GM12878 (cell line): ENCODE measurements around the gene NPLOC4. TPM values are rescaled to one million over a fixed set of nuclear protein-coding genes. Genes with fewer than 3 reads are reported as not detected.

Experiments used
- ATAC-seq: fragments of 200-7000 bp; cut with Tn5 transposase; 3 replicates; pipeline ENCODE4 v1.9.1; 2020; ENCODE audit warnings: mild to moderate bottlenecking, moderate library complexity
- BruUV-seq: library from RNA; stranded (reverse); fragments of 400-500 nt; replicated peaks from 2 replicates; lab custom pipeline; 2021; lab: Mats Ljungman, UMichigan
- CTCF ChIA-PET: fragments of 300-600 bp; sonication (Branson Sonifier 250); formaldehyde crosslinking; extraction: SDS; loops from one replicate; lab custom pipeline; 2021; ENCODE audit warnings: inconsistent platforms; lab: Yijun Ruan, JAX
- POLR2A ChIA-PET: fragments of 350-600 bp; formaldehyde crosslinking; extraction: SDS; loops from one replicate; lab custom pipeline; 2021; ENCODE audit warnings: inconsistent platforms; lab: Charles Lee
- RAD21 ChIA-PET: fragments of 300-600 bp; sonication (Branson Sonifier 250); formaldehyde crosslinking; loops from one replicate; lab custom pipeline; 2023; ENCODE audit warnings: antibody characterized with exemption; ENCODE audit not compliant: unreplicated experiment; lab: Charles Lee
- SMC1A ChIA-PET: fragments of 300-600 bp; sonication (Branson Sonifier 250); formaldehyde crosslinking; loops from one replicate; lab custom pipeline; 2023; ENCODE audit not compliant: unreplicated experiment, uncharacterized antibody; lab: Charles Lee
- DNase-seq: peaks from one replicate; pipeline ENCODE4 v3.0.0-alpha.2; 2011; ENCODE audit warnings: low read depth, low spot score
- FAIRE-seq: peaks from 3 replicates; lab custom pipeline; 2011; peaks lifted over from hg19 to GRCh38; lab: Jason Lieb, UNC
- H2AFZ ChIP-seq: 2 replicates; pipeline ENCODE4 v1.6.0; 2011; ENCODE audit warnings: low read depth, low read length, control low read depth; ENCODE audit not compliant: control insufficient read depth
- H3K27ac ChIP-seq: 2 replicates; pipeline ENCODE4 v1.5.1; 2011; ENCODE audit warnings: control low read depth; ENCODE audit not compliant: control insufficient read depth, insufficient read depth
- H3K27me3 ChIP-seq, 2 experiments: replicated peaks in 1 of 2; 2 replicates each; pipeline versions ENCODE4 v1.6.0 to v1.6.1; 2011; ENCODE audit warnings: low read length in 1 of 2; ENCODE audit not compliant: control insufficient read depth in 2 of 2, insufficient read depth in 2 of 2
- H3K36me3 ChIP-seq, 2 experiments: 2 replicates each; pipeline ENCODE4 v1.5.1; 2011; ENCODE audit warnings: low read length in 1 of 2; ENCODE audit not compliant: control insufficient read depth in 2 of 2, insufficient read depth in 2 of 2
- H3K4me1 ChIP-seq: 2 replicates; pipeline ENCODE4 v1.6.1; 2011; ENCODE audit warnings: mild to moderate bottlenecking, low read length, moderate library complexity, mixed read lengths; ENCODE audit not compliant: control insufficient read depth, insufficient read depth
- H3K4me2 ChIP-seq: 2 replicates; pipeline ENCODE4 v1.6.0; 2011; ENCODE audit warnings: control low read depth; ENCODE audit not compliant: control insufficient read depth, insufficient read depth
- H3K4me3 ChIP-seq: fragments of 200-600 bp; sonication (generic); 2 replicates; pipeline ENCODE4 v1.5.1; 2016
- H3K79me2 ChIP-seq: 2 replicates; pipeline ENCODE4 v1.6.0; 2011; ENCODE audit warnings: low read length; ENCODE audit not compliant: control insufficient read depth, insufficient read depth
- H3K9ac ChIP-seq: 2 replicates; pipeline ENCODE4 v1.8.0; 2011; ENCODE audit warnings: low read length, control low read depth, mixed read lengths; ENCODE audit not compliant: control insufficient read depth, insufficient read depth
- H3K9me3 ChIP-seq: replicated peaks from 3 replicates; pipeline ENCODE4 v1.5.1; 2011; ENCODE audit warnings: mild to moderate bottlenecking, low read length; ENCODE audit not compliant: control insufficient read depth, insufficient read depth
- H4K20me1 ChIP-seq: 2 replicates; pipeline ENCODE4 v1.6.0; 2011; ENCODE audit not compliant: control insufficient read depth, insufficient read depth
- BHLHE40 ChIP-seq, 2 experiments: fragments of 450-650 bp in 1 of 2; IDR thresholded peaks; 2 replicates each; pipeline ENCODE4 v1.6.1; 2011 to 2017; ENCODE audit warnings: low read depth in 2 of 2, borderline replicate concordance in 1 of 2, improper control_type of control experiment in 1 of 2, low read length in 1 of 2, mild to moderate bottlenecking in 1 of 2
- DPF2 ChIP-seq: fragments of 450-650 bp; IDR thresholded peaks from 2 replicates; pipeline ENCODE4 v1.6.1; 2017; ENCODE audit warnings: mild to moderate bottlenecking
- GABPA ChIP-seq: IDR thresholded peaks from 2 replicates; pipeline ENCODE4 v1.6.1; 2014; ENCODE audit warnings: antibody characterized with exemption, low read depth, mild to moderate bottlenecking, inconsistent platforms
- MXI1 ChIP-seq: fragments of 150-350 bp; IDR thresholded peaks from 2 replicates; pipeline ENCODE4 v1.6.1; 2011; ENCODE audit warnings: low read depth, mild to moderate bottlenecking, inconsistent platforms, low read length, improper control_type of control experiment
- NFYA ChIP-seq: IDR thresholded peaks from 2 replicates; pipeline ENCODE4 v1.6.1; 2011; ENCODE audit warnings: low read depth, mild to moderate bottlenecking, low read length, improper control_type of control experiment, borderline replicate concordance
- NR2F1 ChIP-seq: fragments of 450-650 bp; conservative IDR thresholded peaks from 2 replicates; pipeline ENCODE4 v1.6.1; 2017; ENCODE audit warnings: mild to moderate bottlenecking
- POLR2AphosphoS5 ChIP-seq: IDR thresholded peaks from 2 replicates; pipeline ENCODE4 v1.6.1; 2011; ENCODE audit warnings: mild to moderate bottlenecking, low read length, inconsistent platforms
- POU2F2 ChIP-seq: IDR thresholded peaks from 3 replicates; pipeline ENCODE4 v1.6.1; 2011; ENCODE audit warnings: low read depth, mild to moderate bottlenecking, low read length, borderline replicate concordance
- RB1 ChIP-seq: fragments of 450-650 bp; formaldehyde crosslinking; IDR thresholded peaks from 2 replicates; pipeline ENCODE4 v1.6.1; 2017; ENCODE audit warnings: mild to moderate bottlenecking, borderline replicate concordance
- SIN3A ChIP-seq: IDR thresholded peaks from 2 replicates; pipeline ENCODE4 v1.6.1; 2012; ENCODE audit warnings: low read depth, low read length, improper control_type of control experiment
- USF2 ChIP-seq: IDR thresholded peaks from 2 replicates; pipeline ENCODE4 v1.6.1; 2011; ENCODE audit warnings: low read depth, low read length, improper control_type of control experiment, borderline replicate concordance
- ZBED1 ChIP-seq: IDR thresholded peaks from 2 replicates; pipeline ENCODE4 v1.6.1; 2016; ENCODE audit warnings: borderline replicate concordance
- ZNF207 ChIP-seq: fragments of 450-650 bp; IDR thresholded peaks from 2 replicates; pipeline ENCODE4 v1.6.1; 2014; ENCODE audit warnings: antibody characterized with exemption, mild to moderate bottlenecking, borderline replicate concordance
- ZNF24 ChIP-seq: fragments of 450-650 bp; IDR thresholded peaks from 2 replicates; pipeline ENCODE4 v1.6.1; 2017; ENCODE audit warnings: antibody characterized with exemption, mild to moderate bottlenecking
- ZSCAN29 ChIP-seq: fragments of 450-650 bp; IDR thresholded peaks from 2 replicates; pipeline ENCODE4 v1.6.1; 2017; ENCODE audit warnings: mild to moderate bottlenecking, moderate library complexity
- WGBS: methylation state at CpG from one replicate; pipeline ENCODE4 v1.1.6; 2016; ENCODE audit warnings: low lambda C conversion rate; ENCODE audit not compliant: insufficient replicate concordance, insufficient coverage; ENCODE audit errors: missing lambda C conversion rate; 5-methylcytosine and 5-hydroxymethylcytosine counted together
- in situ Hi-C: fragments of 300-500 bp; cut with MboI; formaldehyde crosslinking; loops from 9 replicates; pipeline ENCODE4 v1.14.3; 2018; ENCODE audit warnings: mixed read lengths
- intact Hi-C: fragments of 100-400 bp; cut with micrococcal nuclease; formaldehyde crosslinking; loops from one replicate; pipeline ENCODE4 v1.14.2; 2022; ENCODE audit not compliant: unreplicated experiment
- polyA plus RNA-seq, 11 experiments: library from polyadenylated mRNA; depleted of rRNA in 4 of 11; unstranded in 6 of 11; stranded (reverse) in 5 of 11; fragments of >200 nt; fragmentation: Nextera tagmentation in 4 of 11; fragmentation: Illumina TruSeq in 1 of 11; extraction: Ambion mirVana in 4 of 11; extraction: Trizol in 1 of 11; gene quantifications; 1 replicate in 1 of 11; 2 replicates in 10 of 11; pipeline versions ENCODE4 v1.2.1 to v1.2.3, GENCODE V29; 2011 to 2016; ENCODE audit warnings: inconsistent platforms in 2 of 11, missing spikeins in 2 of 11, low read depth in 1 of 11
- total RNA-seq, 4 experiments: library from RNA; depleted of rRNA in 3 of 4; stranded (reverse); fragments of >200 nt in 3 of 4; fragmentation: Illumina TruSeq in 1 of 4; extraction: Trizol in 1 of 4; gene quantifications; 2 replicates each; pipeline versions ENCODE4 v1.2.1 to v1.2.3, GENCODE V29; 2013 to 2021

The NPLOC4 gene
- total and polyA plus RNA-seq, 10 of the 15 experiments (the other 5 are each of a cell fraction or from before 2014, with no cell fraction given) = 1.5 to 83.7 (median 45.8) TPM

GRCh38 chr17:81583589-81584342, 53.1 kb downstream of the NPLOC4 start (continued):
- no peak for TF ChIP-seq NFYA

GRCh38 chr17:81582749-81583148, 54.2 kb downstream of the NPLOC4 start:
- SMC1A ChIA-PET = no interaction called here

More at GRCh38 chr17:81582749-81583148, 54.2 kb downstream of the NPLOC4 start:
- in situ Hi-C loops (no loop called here), intact Hi-C loops (no loop called here)
- TF ChIP-seq USF2 = no peak
- TF ChIP-seq GABPA = no peak
- TF ChIP-seq SIN3A = no peak
- TF ChIP-seq POLR2AphosphoS5 = no peak
- TF ChIP-seq POU2F2 = no peak
- no peak for TF ChIP-seq DPF2
- no peak for TF ChIP-seq NR2F1
- no peak for TF ChIP-seq RB1
- TF ChIP-seq ZSCAN29 = no peak
- TF ChIP-seq ZNF207 = no peak
- no peak for TF ChIP-seq BHLHE40 (IDR thresholded peaks at IDR 0.05; ENCODE audit: borderline replicate concordance in 1 of 2, low read depth in 2 of 2, low read length in 1 of 2)
- no peak for TF ChIP-seq MXI1
- TF ChIP-seq ZNF24 = no peak
- no peak for TF ChIP-seq ZBED1
- DNase-seq = no peak
- no peak for ATAC-seq
- POLR2A ChIA-PET = no interaction called here
- Histone ChIP-seq H2AFZ (no peak overlapping the region), H3K9me3 (no peaks in the 10 kb centered on the region), H3K27ac (no peak overlapping the region), H3K4me2 (no peak overlapping the region), H3K27me3 (no peaks in the 10 kb centered on the region), H4K20me1 (no peaks in the 10 kb centered on the region), H3K79me2 (no peaks in the 10 kb centered on the region), H3K9ac (no peak overlapping the region), H3K4me1 (no peaks in the 10 kb centered on the region), H3K36me3 (peaks cover 19 to 26% of the 10 kb centered on the region in 2 experiments), H3K4me3 (no peak overlapping the region)
- RAD21 ChIA-PET = no interaction called here
- no TSS peak for BruUV-seq
- 98% methylated on average over 12 of the region's 12 CpGs for WGBS
- CTCF ChIA-PET = no interaction called here
- no peak for FAIRE-seq
